ENCODE results near the gene PPP1R15A. TPM values are rescaled to one million over a fixed set of nuclear protein-coding genes. Genes with fewer than 3 reads are reported as not detected.
"Not testable (repeated sequence)": the region's sequence is repeated elsewhere in the genome, so short reads cannot be mapped to it uniquely, and the experiment has no call there.

Gene PPP1R15A
- total RNA-seq, 1 experiment from 2014 or later: 40.5 TPM

DNA sequence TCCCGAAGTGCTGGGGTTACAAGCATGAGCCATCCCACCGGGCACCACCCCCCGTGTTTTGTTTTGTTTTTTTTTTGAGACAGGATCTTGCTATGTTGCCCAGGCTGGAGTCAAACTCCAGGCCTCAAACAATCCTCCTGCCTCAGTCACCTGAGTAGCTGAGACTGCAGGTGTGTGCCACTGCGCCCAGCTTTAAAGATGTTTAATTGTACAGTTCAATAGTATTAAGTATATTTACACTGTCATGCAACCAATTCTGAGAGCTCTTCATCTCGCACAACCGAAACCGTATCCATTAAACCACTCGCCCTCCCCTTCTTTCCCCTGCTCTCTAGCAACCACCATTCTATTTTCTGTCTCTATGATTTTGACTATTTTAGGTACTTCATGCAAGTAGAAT, 43.5 kb downstream of the PPP1R15A start:
- no peak for DNase-seq (ENCODE audit: low read depth)

DNA sequence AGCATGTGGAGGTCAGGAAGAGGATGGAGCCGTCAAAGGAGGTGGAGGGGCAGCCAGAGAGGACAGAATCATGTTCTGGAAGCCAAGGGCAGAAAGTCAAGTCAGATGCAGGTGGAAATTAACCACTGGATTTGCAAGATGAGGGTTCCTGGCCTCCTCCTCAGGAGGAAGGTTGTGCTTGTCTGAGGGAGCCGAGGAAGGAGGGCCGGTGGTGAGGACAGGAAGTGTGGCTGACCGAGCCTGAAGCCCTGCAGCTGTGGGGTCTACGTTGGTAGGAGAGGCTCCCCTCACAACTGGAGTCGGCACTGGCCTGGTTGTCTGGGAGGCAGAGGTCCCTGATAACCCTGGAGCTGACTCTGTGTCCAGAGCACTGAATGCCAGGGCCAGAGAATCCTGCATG, 45.9 kb downstream of the PPP1R15A start:
- DNase-seq (ENCODE audit: low read depth): no peak

DNA sequence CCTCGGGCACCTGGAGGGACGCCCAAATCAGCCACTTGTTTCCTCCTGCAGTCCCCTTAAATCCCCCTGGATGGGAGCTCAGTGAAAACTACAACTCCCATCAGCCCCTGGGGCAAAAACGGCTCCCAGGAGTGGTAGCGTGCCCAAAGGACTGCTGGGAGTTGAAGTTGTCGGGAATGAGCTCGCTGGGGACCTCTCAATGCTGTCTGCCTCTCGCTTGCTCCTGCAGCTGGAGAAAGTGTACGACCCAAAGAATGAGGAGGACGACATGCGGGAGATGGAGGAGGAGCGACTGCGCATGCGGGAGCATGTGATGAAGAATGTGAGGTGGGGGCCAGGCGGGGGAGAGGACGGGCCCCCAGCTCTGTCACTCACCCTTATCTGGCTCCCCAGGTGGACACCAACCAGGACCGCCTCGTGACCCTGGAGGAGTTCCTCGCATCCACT, 46.6 kb downstream of the PPP1R15A start:
- DNase-seq (ENCODE audit: low read depth): peak; percentile 40

DNA sequence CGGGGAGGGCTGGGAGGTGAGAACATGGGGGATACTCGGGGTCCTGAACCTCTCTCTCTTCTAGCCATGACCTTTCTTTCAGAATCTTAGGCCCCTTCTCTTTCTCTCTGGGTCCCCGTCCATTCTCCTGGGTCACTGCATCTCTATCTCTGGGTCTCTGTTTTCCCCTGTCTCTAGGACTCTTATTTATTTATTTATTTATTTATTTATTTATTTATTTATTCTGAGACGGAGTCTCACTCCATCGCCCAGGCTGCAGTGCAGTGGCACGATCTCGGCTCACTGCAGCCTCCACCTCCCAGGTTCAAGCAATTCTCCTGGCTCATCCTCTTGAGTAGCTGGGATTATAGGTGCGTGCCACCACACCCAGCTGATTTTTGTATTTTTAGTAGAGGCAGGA, 47.0 kb downstream of the PPP1R15A start:
- not testable (repeated sequence) for DNase-seq (ENCODE audit: low read depth)

DNA sequence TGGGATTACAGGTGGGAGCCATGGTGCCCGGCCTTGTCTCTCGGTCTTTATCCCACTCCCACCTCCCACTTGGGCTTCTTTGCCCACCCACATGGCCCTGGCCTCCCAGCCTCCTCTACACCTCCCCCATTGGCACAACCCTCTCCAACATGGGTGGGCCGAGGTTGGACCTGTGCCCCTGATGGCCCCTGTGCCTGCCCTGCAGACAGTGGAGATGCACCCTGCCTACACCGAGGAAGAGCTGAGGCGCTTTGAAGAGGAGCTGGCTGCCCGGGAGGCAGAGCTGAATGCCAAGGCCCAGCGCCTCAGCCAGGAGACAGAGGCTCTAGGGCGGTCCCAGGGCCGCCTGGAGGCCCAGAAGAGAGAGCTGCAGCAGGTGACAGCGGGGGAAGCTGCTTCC, 48.7 kb downstream of the PPP1R15A start:
- DNase-seq (ENCODE audit: low read depth): no peak

GRCh38 chr19:48921721-48922500, 49.7 kb downstream of the PPP1R15A start:
- DNase-seq (ENCODE audit: low read depth): no peak

- DNase-seq (ENCODE audit: low read depth): no peak
Measured at GRCh38 chr19:48922548-48923490, 50.6 kb downstream of the PPP1R15A start.

DNA sequence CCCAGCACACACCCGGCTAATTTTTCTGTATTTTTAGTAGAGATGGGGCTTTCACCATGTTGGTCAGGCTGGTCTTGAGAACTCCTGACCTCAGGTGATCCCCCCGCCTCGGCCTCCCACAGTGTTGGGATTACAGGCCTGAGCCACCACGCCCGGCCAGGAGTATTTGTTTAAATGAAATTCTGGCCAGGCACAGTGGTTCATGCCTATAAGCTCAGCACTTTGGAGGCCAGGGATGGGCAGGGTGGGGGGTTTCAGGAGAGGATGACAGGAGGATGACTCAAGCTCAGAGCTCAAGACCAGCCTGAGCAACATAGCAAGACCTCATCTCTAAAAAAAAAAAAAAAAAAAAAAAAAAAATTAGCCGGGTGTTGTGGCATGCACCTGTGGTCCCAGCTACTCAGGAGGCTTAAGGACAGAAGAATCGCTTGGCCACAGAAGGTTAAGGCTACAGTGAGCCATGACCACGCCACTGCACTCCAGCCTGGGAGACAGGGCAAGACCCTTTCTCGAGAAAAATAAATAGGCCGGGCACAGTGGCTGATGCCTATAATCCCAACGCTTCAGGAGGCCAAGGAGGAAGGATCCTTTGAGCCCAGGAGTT, 53.1 kb downstream of the PPP1R15A start:
- DNase-seq (ENCODE audit: low read depth): peak; percentile 95

Other genes starting within 250 kb of the PPP1R15A start
- gene DBP, start 235.0 kb upstream of the PPP1R15A start, total RNA-seq (2014; rRNA removed; shearing (Covaris generic)): 18.5 and 20.1 TPM in 2 replicates
- gene CA11, start 226.2 kb upstream of the PPP1R15A start, total RNA-seq (2014; rRNA removed; shearing (Covaris generic)): 1.9 and 5.1 TPM in 2 replicates
- gene NTN5, start 199.4 kb upstream of the PPP1R15A start, total RNA-seq (2014; rRNA removed; shearing (Covaris generic)): 0.05 and 0.79 TPM in 2 replicates
- not detected in 2 replicates for gene FUT2, start 176.4 kb upstream of the PPP1R15A start, total RNA-seq (2014; rRNA removed; shearing (Covaris generic))
- gene MAMSTR, start 152.7 kb upstream of the PPP1R15A start, total RNA-seq (2014; rRNA removed; shearing (Covaris generic)): 0.81 and 1.0 TPM in 2 replicates
- gene RASIP1, start 131.8 kb upstream of the PPP1R15A start, total RNA-seq (2014; rRNA removed; shearing (Covaris generic)): 0.20 TPM in 1 of 2 replicates, not detected in the other
- not detected in 2 replicates for gene IZUMO1, start 125.5 kb upstream of the PPP1R15A start, total RNA-seq (2014; rRNA removed; shearing (Covaris generic))
- 0.15 and 0.79 TPM in 2 replicates for gene FUT1, start 119.8 kb upstream of the PPP1R15A start, total RNA-seq (2014; rRNA removed; shearing (Covaris generic))
- 0.37 TPM in 1 of 2 replicates, not detected in the other for gene FGF21, start 116.9 kb upstream of the PPP1R15A start, total RNA-seq (2014; rRNA removed; shearing (Covaris generic))
- 41.0 and 54.0 TPM in 2 replicates for gene BCAT2, start 61.4 kb upstream of the PPP1R15A start, total RNA-seq (2014; rRNA removed; shearing (Covaris generic))
- 20.9 and 22.7 TPM in 2 replicates for gene HSD17B14, start 35.9 kb upstream of the PPP1R15A start, total RNA-seq (2014; rRNA removed; shearing (Covaris generic))
- gene PLEKHA4, start 3.8 kb upstream of the PPP1R15A start, total RNA-seq (2014; rRNA removed; shearing (Covaris generic)): 4.3 and 5.0 TPM in 2 replicates
- not detected in 2 replicates for gene TULP2, start 26.3 kb downstream of the PPP1R15A start, total RNA-seq (2014; rRNA removed; shearing (Covaris generic))
- 236 and 301 TPM in 2 replicates for gene NUCB1, start 27.9 kb downstream of the PPP1R15A start, total RNA-seq (2014; rRNA removed; shearing (Covaris generic))
- 0.15 TPM in 1 of 2 replicates, not detected in the other for gene DHDH, start 61.3 kb downstream of the PPP1R15A start, total RNA-seq (2014; rRNA removed; shearing (Covaris generic))
- 97.7 and 101 TPM in 2 replicates for gene BAX, start 82.5 kb downstream of the PPP1R15A start, total RNA-seq (2014; rRNA removed; shearing (Covaris generic))
- 3,106 and 3,231 TPM in 2 replicates for gene FTL, start 92.9 kb downstream of the PPP1R15A start, total RNA-seq (2014; rRNA removed; shearing (Covaris generic))
- gene GYS1, start 120.9 kb downstream of the PPP1R15A start, total RNA-seq (2014; rRNA removed; shearing (Covaris generic)): 50.1 and 67.3 TPM in 2 replicates
- 275 and 292 TPM in 2 replicates for gene RUVBL2, start 121.5 kb downstream of the PPP1R15A start, total RNA-seq (2014; rRNA removed; shearing (Covaris generic))
- 1.8 TPM in 1 of 2 replicates, not detected in the other for gene LHB, start 144.7 kb downstream of the PPP1R15A start, total RNA-seq (2014; rRNA removed; shearing (Covaris generic))
- gene CGB3, start 151.9 kb downstream of the PPP1R15A start, total RNA-seq (2014; rRNA removed; shearing (Covaris generic)): 1.7 and 7.0 TPM in 2 replicates
- 1.7 and 4.2 TPM in 2 replicates for gene CGB2, start 159.5 kb downstream of the PPP1R15A start, total RNA-seq (2014; rRNA removed; shearing (Covaris generic))
- gene CGB1, start 164.5 kb downstream of the PPP1R15A start, total RNA-seq (2014; rRNA removed; shearing (Covaris generic)): 2.6 and 14.5 TPM in 2 replicates
- gene CGB5, start 171.4 kb downstream of the PPP1R15A start, total RNA-seq (2014; rRNA removed; shearing (Covaris generic)): 7.3 and 8.1 TPM in 2 replicates
- gene CGB8, start 176.7 kb downstream of the PPP1R15A start, total RNA-seq (2014; rRNA removed; shearing (Covaris generic)): 15.7 and 21.3 TPM in 2 replicates
- 2.7 and 5.3 TPM in 2 replicates for gene CGB7, start 185.3 kb downstream of the PPP1R15A start, total RNA-seq (2014; rRNA removed; shearing (Covaris generic))
- gene NTF4, start 192.4 kb downstream of the PPP1R15A start, total RNA-seq (2014; rRNA removed; shearing (Covaris generic)): 0.67 TPM in 1 of 2 replicates, not detected in the other
- not detected in 2 replicates for gene KCNA7, start 200.3 kb downstream of the PPP1R15A start, total RNA-seq (2014; rRNA removed; shearing (Covaris generic))
- 175 and 191 TPM in 2 replicates for gene SNRNP70, start 213.0 kb downstream of the PPP1R15A start, total RNA-seq (2014; rRNA removed; shearing (Covaris generic))
- gene LIN7B, start 241.9 kb downstream of the PPP1R15A start, total RNA-seq (2014; rRNA removed; shearing (Covaris generic)): 9.7 and 17.1 TPM in 2 replicates
- gene C19orf73, start 246.7 kb downstream of the PPP1R15A start, total RNA-seq (2014; rRNA removed; shearing (Covaris generic)): 0.44 and 1.6 TPM in 2 replicates
- gene PPFIA3, start 247.1 kb downstream of the PPP1R15A start, total RNA-seq (2014; rRNA removed; shearing (Covaris generic)): 2.4 and 4.8 TPM in 2 replicates

All from M059J (cell line).